DOHH2 (cell line): ENCODE measurements around the gene CCDC91.

ENCODE experiments used
- CTCF ChIP-seq: fragments of 200-600 bp; sonication (generic); IDR thresholded peaks from one replicate; pipeline ENCODE4 v1.5.1; 2014; ENCODE audit warnings: antibody characterized with exemption, mild to moderate bottlenecking, low read depth, low read length; ENCODE audit not compliant: poor library complexity, severe bottlenecking
- EZH2phosphoT487 ChIP-seq: fragments of 200-600 bp; sonication (generic); IDR thresholded peaks from 2 replicates; pipeline ENCODE4 v1.6.1; 2017; ENCODE audit warnings: borderline replicate concordance, mild to moderate bottlenecking, antibody characterized with exemption, low read length, moderate library complexity, mixed read lengths

GRCh38 chr12:28177905-28178304, 12.4 kb upstream of the CCDC91 start:
- no peak for TF ChIP-seq CTCF
- TF ChIP-seq EZH2phosphoT487 = no peak
